Measurements from ENCODE around the gene ACER2. TPM values are rescaled to one million over a fixed set of nuclear protein-coding genes. Genes with fewer than 3 reads are reported as not detected.

Gene ACER2
- total and polyA plus RNA-seq, 2 donors (not counting 1 experiment from before 2014, with no cell fraction given), result 1.2 to 4.5 TPM

- Histone ChIP-seq H3K9ac (ENCODE audit: insufficient read depth, low read length) (no peak overlapping the region), H3K79me2 (ENCODE audit: control insufficient read depth, insufficient read depth, low read length) (peaks cover 7% of the 10 kb centered on the region), H2AFZ (ENCODE audit: low read length) (no peak overlapping the region), H3K4me1 (ENCODE audit: control insufficient read depth, extremely low read depth, insufficient read depth, low read length) (peaks cover 2% of the 10 kb centered on the region), H3K27ac (ENCODE audit: insufficient read depth, low read length) (no peak overlapping the region), H3K4me3 (replicated peaks in 1 of 4; ENCODE audit: control extremely low read depth in 1 of 4, insufficient read depth in 1 of 4, low read depth in 3 of 4, low read length in 4 of 4) (no peak overlapping the region), H3K9me3 (ENCODE audit: control insufficient read depth, insufficient read depth, low read depth, low read length) (no peaks in the 10 kb centered on the region), H3K27me3 (ENCODE audit: control insufficient read depth, insufficient read depth, low read length) (no peaks in the 10 kb centered on the region), H4K20me1 (ENCODE audit: control insufficient read depth, extremely low read depth, insufficient read depth, low read length) (no peaks in the 10 kb centered on the region), H3K4me2 (ENCODE audit: extremely low read depth, insufficient read depth, low read length) (no peak overlapping the region), H3K36me3 (ENCODE audit: control insufficient read depth, insufficient read depth, low read length) (peaks cover 5% of the 10 kb centered on the region)
- DNase-seq (ENCODE audit: low read depth in 2 of 2), result no peak
- TF ChIP-seq, protein P1, sequence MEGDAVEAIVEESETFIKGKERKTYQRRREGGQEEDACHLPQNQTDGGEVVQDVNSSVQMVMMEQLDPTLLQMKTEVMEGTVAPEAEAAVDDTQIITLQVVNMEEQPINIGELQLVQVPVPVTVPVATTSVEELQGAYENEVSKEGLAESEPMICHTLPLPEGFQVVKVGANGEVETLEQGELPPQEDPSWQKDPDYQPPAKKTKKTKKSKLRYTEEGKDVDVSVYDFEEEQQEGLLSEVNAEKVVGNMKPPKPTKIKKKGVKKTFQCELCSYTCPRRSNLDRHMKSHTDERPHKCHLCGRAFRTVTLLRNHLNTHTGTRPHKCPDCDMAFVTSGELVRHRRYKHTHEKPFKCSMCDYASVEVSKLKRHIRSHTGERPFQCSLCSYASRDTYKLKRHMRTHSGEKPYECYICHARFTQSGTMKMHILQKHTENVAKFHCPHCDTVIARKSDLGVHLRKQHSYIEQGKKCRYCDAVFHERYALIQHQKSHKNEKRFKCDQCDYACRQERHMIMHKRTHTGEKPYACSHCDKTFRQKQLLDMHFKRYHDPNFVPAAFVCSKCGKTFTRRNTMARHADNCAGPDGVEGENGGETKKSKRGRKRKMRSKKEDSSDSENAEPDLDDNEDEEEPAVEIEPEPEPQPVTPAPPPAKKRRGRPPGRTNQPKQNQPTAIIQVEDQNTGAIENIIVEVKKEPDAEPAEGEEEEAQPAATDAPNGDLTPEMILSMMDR (conservative IDR thresholded peaks at IDR 0.05 in 1 of 2, IDR thresholded peaks at IDR 0.05 in 1 of 2; ENCODE audit: low read depth in 1 of 2, low read length in 2 of 2), result no peak
- TF ChIP-seq EZH2 (IDR thresholded peaks at IDR 0.05; ENCODE audit: low read length, missing control alignments), result no peak
These were observed 36.2 kb upstream of the ACER2 start for GRCh38 chr9:19372567-19372966.

- DNase-seq (ENCODE audit: low read depth in 2 of 2), result no peak
- no peak overlapping the region for H3K4me2 ChIP-seq (ENCODE audit: extremely low read depth, insufficient read depth, low read length)
- TF ChIP-seq, protein P1 (conservative IDR thresholded peaks at IDR 0.05 in 1 of 2, IDR thresholded peaks at IDR 0.05 in 1 of 2; ENCODE audit: low read depth in 1 of 2, low read length in 2 of 2), result no peak
- no peak for TF ChIP-seq EZH2 (IDR thresholded peaks at IDR 0.05; ENCODE audit: low read length, missing control alignments)
- H3K9me3 ChIP-seq (ENCODE audit: control insufficient read depth, insufficient read depth, low read depth, low read length), result no peaks in the 10 kb centered on the region
- no peaks in the 10 kb centered on the region for H3K27me3 ChIP-seq (ENCODE audit: control insufficient read depth, insufficient read depth, low read length)
- no peak overlapping the region for H3K27ac ChIP-seq (ENCODE audit: insufficient read depth, low read length)
- H3K79me2 ChIP-seq (ENCODE audit: control insufficient read depth, insufficient read depth, low read length), result peaks cover 16% of the 10 kb centered on the region
- peaks cover 2% of the 10 kb centered on the region for H3K4me1 ChIP-seq (ENCODE audit: control insufficient read depth, extremely low read depth, insufficient read depth, low read length)
- H2AFZ ChIP-seq (ENCODE audit: low read length), result no peak overlapping the region
- no peaks in the 10 kb centered on the region for H4K20me1 ChIP-seq (ENCODE audit: control insufficient read depth, extremely low read depth, insufficient read depth, low read length)
- peaks cover 5% of the 10 kb centered on the region for H3K36me3 ChIP-seq (ENCODE audit: control insufficient read depth, insufficient read depth, low read length)
- H3K9ac ChIP-seq (ENCODE audit: insufficient read depth, low read length), result no peak overlapping the region
- H3K4me3 ChIP-seq (replicated peaks in 1 of 4; ENCODE audit: control extremely low read depth in 1 of 4, insufficient read depth in 1 of 4, low read depth in 3 of 4, low read length in 4 of 4), result no peak overlapping the region
These were observed 35.3 kb upstream of the ACER2 start for GRCh38 chr9:19373527-19373926.

DNA sequence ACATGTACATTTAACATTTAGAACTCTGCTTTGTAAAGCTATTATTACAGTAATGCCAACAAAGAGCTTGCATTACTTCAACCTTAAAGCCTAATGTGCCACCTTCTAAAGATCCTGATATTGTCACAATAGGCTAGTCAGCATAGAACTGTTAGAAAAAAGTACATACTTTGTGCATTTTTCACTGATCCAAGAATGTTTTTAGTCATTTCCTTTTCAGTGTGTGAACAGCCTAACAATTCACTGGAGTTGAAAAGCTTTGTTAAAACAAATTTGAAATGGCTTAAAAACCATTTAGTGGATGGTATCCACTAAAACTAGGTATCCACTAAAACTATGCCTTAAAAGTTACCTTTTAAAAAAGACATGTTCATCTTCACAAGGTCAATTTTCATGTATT lies 33.3 kb upstream of the ACER2 start:
- H3K27me3 ChIP-seq (ENCODE audit: control insufficient read depth, insufficient read depth, low read length), result no peaks in the 10 kb centered on the region
- peaks cover 31% of the 10 kb centered on the region for H3K79me2 ChIP-seq (ENCODE audit: control insufficient read depth, insufficient read depth, low read length)
- no peaks in the 10 kb centered on the region for H4K20me1 ChIP-seq (ENCODE audit: control insufficient read depth, extremely low read depth, insufficient read depth, low read length)
- TF ChIP-seq, protein P1 (conservative IDR thresholded peaks at IDR 0.05 in 1 of 2, IDR thresholded peaks at IDR 0.05 in 1 of 2; ENCODE audit: low read depth in 1 of 2, low read length in 2 of 2), result no peak
- no peak for TF ChIP-seq EZH2 (IDR thresholded peaks at IDR 0.05; ENCODE audit: low read length, missing control alignments)
- H3K4me1 ChIP-seq (ENCODE audit: control insufficient read depth, extremely low read depth, insufficient read depth, low read length), result peaks cover 2% of the 10 kb centered on the region
- H3K9ac ChIP-seq (ENCODE audit: insufficient read depth, low read length), result no peak overlapping the region
- no peak overlapping the region for H3K4me2 ChIP-seq (ENCODE audit: extremely low read depth, insufficient read depth, low read length)
- peaks cover 7% of the 10 kb centered on the region for H3K36me3 ChIP-seq (ENCODE audit: control insufficient read depth, insufficient read depth, low read length)
- H3K9me3 ChIP-seq (ENCODE audit: control insufficient read depth, insufficient read depth, low read depth, low read length), result no peaks in the 10 kb centered on the region
- DNase-seq (ENCODE audit: low read depth in 2 of 2), result peak in 1 of 2 donors; percentile 43
- no peak overlapping the region for H3K27ac ChIP-seq (ENCODE audit: insufficient read depth, low read length)
- no peak overlapping the region for H2AFZ ChIP-seq (ENCODE audit: low read length)
- H3K4me3 ChIP-seq (replicated peaks in 1 of 4; ENCODE audit: control extremely low read depth in 1 of 4, insufficient read depth in 1 of 4, low read depth in 3 of 4, low read length in 4 of 4), result no peak overlapping the region

Data from fibroblast of lung (primary cell).